ENCODE results near the gene CTNND2. TPM values are rescaled to one million over a fixed set of nuclear protein-coding genes. Genes with fewer than 3 reads are reported as not detected.

Gene CTNND2
- total RNA-seq, 2 donors from 2014 or later = not detected

GRCh38 chr5:11656916-11657315 is 247.3 kb downstream of the CTNND2 start:
- Histone ChIP-seq H3K27ac (no peak overlapping the region), H3K4me1 (ENCODE audit: control insufficient read depth in 1 of 2, low read depth in 2 of 2) (no peaks in the 10 kb centered on the region), H3K9me3 (no peaks in the 10 kb centered on the region), H3K36me3 (no peaks in the 10 kb centered on the region), H3K27me3 (replicated peaks; ENCODE audit: insufficient read depth) (no peaks in the 10 kb centered on the region), H3K4me3 (no peak overlapping the region)
- ATAC-seq (ENCODE audit: insufficient number of reproducible peaks, low FRiP score, low read depth) (no peak), DNase-seq (ENCODE audit: low spot score) (no peak)
- TF ChIP-seq CTCF (IDR thresholded peaks at IDR 0.05) = no peak

- DNase-seq (ENCODE audit: low spot score) (no peak), ATAC-seq (ENCODE audit: insufficient number of reproducible peaks, low FRiP score, low read depth) (no peak)
- Histone ChIP-seq H3K9me3 (peaks cover 3% of the 10 kb centered on the region), H3K4me3 (no peak overlapping the region), H3K4me1 (ENCODE audit: control insufficient read depth in 1 of 2, low read depth in 2 of 2) (no peaks in the 10 kb centered on the region), H3K27me3 (replicated peaks; ENCODE audit: insufficient read depth) (no peaks in the 10 kb centered on the region), H3K27ac (no peak overlapping the region), H3K36me3 (no peaks in the 10 kb centered on the region)
- no peak for TF ChIP-seq CTCF (IDR thresholded peaks at IDR 0.05)
These were observed 248.6 kb downstream of the CTNND2 start for GRCh38 chr5:11655681-11656080.

GRCh38 chr5:11650936-11651335 is 253.3 kb downstream of the CTNND2 start:
- H3K4me1 ChIP-seq (ENCODE audit: control insufficient read depth in 1 of 2, low read depth in 2 of 2) = no peaks in the 10 kb centered on the region
- DNase-seq (ENCODE audit: low spot score) (no peak), ATAC-seq (ENCODE audit: insufficient number of reproducible peaks, low FRiP score, low read depth) (no peak)
- peaks cover 3% of the 10 kb centered on the region for H3K9me3 ChIP-seq
- H3K36me3 ChIP-seq = no peaks in the 10 kb centered on the region
- H3K27ac ChIP-seq = no peak overlapping the region
- H3K27me3 ChIP-seq (replicated peaks; ENCODE audit: insufficient read depth) = no peaks in the 10 kb centered on the region
- TF ChIP-seq CTCF (IDR thresholded peaks at IDR 0.05) = no peak
- H3K4me3 ChIP-seq = no peak overlapping the region

- Histone ChIP-seq H3K9me3 (peaks cover 3% of the 10 kb centered on the region), H3K27me3 (replicated peaks; ENCODE audit: insufficient read depth) (no peaks in the 10 kb centered on the region), H3K36me3 (no peaks in the 10 kb centered on the region), H3K4me3 (no peak overlapping the region), H3K27ac (no peak overlapping the region), H3K4me1 (ENCODE audit: control insufficient read depth in 1 of 2, low read depth in 2 of 2) (no peaks in the 10 kb centered on the region)
- no peak for ATAC-seq (ENCODE audit: insufficient number of reproducible peaks, low FRiP score, low read depth)
- TF ChIP-seq CTCF (IDR thresholded peaks at IDR 0.05) = no peak
- DNase-seq (ENCODE audit: low spot score) = no peak
These were observed 258.1 kb downstream of the CTNND2 start for GRCh38 chr5:11646141-11646540.

GRCh38 chr5:11642438-11642837 is 261.8 kb downstream of the CTNND2 start:
- Histone ChIP-seq H3K4me3 (no peak overlapping the region), H3K4me1 (ENCODE audit: control insufficient read depth in 1 of 2, low read depth in 2 of 2) (no peaks in the 10 kb centered on the region), H3K27ac (no peak overlapping the region), H3K9me3 (no peaks in the 10 kb centered on the region), H3K27me3 (replicated peaks; ENCODE audit: insufficient read depth) (no peaks in the 10 kb centered on the region), H3K36me3 (no peaks in the 10 kb centered on the region)
- no peak for TF ChIP-seq CTCF (IDR thresholded peaks at IDR 0.05)
- no peak for DNase-seq (ENCODE audit: low spot score)
- no peak for ATAC-seq (ENCODE audit: insufficient number of reproducible peaks, low FRiP score, low read depth)

Measured in thoracic aorta (tissue), 2 donors.